Measurements from ENCODE around the gene ADGRG6. TPM values are rescaled to one million over a fixed set of nuclear protein-coding genes. Genes with fewer than 3 reads are reported as not detected.

Gene ADGRG6
- total and polyA plus RNA-seq, 3 donors from 2014 or later = 5.1 to 10.6 (median 7.2) TPM

DNA sequence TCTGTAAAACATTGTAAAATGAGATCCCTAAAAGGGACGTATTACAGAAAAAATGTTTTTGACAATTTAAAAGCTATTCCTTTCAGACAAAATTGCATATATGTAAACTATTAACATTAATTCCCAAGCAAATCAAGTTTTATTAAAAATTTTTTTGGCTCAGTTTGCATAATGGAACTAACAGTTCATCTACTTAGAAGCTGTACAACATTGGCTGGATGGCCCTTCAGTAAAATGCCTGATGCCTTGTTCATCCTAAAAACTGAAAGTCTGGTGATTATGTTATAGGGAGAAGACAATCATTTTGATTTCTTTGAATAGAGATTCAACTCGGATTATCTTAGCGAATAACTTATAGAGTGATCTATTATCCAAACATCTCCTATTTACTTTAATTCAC is 52.8 kb downstream of the ADGRG6 start:
- H3K27ac ChIP-seq = no peak overlapping the region
- H3K4me3 ChIP-seq = no peak overlapping the region
- WGBS, 2 donors = 90 to 95% methylated on average over 3 of the region's 3 CpGs
- H3K27me3 ChIP-seq = no peaks in the 10 kb centered on the region
- TF ChIP-seq, protein P1, sequence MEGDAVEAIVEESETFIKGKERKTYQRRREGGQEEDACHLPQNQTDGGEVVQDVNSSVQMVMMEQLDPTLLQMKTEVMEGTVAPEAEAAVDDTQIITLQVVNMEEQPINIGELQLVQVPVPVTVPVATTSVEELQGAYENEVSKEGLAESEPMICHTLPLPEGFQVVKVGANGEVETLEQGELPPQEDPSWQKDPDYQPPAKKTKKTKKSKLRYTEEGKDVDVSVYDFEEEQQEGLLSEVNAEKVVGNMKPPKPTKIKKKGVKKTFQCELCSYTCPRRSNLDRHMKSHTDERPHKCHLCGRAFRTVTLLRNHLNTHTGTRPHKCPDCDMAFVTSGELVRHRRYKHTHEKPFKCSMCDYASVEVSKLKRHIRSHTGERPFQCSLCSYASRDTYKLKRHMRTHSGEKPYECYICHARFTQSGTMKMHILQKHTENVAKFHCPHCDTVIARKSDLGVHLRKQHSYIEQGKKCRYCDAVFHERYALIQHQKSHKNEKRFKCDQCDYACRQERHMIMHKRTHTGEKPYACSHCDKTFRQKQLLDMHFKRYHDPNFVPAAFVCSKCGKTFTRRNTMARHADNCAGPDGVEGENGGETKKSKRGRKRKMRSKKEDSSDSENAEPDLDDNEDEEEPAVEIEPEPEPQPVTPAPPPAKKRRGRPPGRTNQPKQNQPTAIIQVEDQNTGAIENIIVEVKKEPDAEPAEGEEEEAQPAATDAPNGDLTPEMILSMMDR (IDR thresholded peaks at IDR 0.05) = no peak
- TF ChIP-seq POLR2A (IDR thresholded peaks at IDR 0.05) = no peak
- intact Hi-C loops (cut with DNase I; ENCODE audit: low total_unique reads) = no loop called here
- no peaks in the 10 kb centered on the region for H3K9me3 ChIP-seq
- H3K4me1 ChIP-seq = no peaks in the 10 kb centered on the region
- H3K36me3 ChIP-seq (ENCODE audit: low read depth, missing control alignments) = no peaks in the 10 kb centered on the region
- no peak for DNase-seq

DNA sequence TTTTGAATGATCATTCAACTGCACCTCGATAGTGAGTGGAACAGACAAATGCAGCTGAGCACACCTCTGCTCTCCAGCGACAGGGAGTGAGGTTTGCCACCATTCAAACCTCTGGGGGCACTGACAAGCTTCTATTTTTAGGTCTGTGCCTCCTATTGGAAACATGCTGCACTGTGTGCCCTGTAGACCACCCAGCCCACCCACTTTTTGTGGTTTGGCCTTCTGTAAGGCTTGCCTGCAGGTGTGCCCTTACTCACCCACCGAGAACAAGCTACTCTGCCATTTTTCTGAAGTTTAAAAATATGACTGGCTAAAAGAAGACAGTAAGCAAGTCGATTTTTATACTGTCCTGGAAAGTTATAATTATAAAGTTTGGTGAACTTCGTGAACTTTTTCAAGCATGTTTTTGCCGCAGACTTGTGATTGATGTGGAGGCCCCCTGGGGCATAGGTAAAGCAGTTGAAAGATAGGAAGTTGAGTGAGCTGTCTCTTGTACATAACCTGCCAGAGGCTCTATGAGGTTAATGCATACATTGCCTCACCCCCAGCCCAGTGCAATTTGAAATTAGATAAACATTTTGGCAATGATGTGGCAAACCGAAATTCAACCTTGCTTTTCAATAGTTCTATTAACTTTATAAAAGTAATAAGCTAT is 53.8 kb downstream of the ADGRG6 start:
- intact Hi-C loops (cut with DNase I; ENCODE audit: low total_unique reads) = no loop called here
- no peaks in the 10 kb centered on the region for H3K4me1 ChIP-seq

DNA sequence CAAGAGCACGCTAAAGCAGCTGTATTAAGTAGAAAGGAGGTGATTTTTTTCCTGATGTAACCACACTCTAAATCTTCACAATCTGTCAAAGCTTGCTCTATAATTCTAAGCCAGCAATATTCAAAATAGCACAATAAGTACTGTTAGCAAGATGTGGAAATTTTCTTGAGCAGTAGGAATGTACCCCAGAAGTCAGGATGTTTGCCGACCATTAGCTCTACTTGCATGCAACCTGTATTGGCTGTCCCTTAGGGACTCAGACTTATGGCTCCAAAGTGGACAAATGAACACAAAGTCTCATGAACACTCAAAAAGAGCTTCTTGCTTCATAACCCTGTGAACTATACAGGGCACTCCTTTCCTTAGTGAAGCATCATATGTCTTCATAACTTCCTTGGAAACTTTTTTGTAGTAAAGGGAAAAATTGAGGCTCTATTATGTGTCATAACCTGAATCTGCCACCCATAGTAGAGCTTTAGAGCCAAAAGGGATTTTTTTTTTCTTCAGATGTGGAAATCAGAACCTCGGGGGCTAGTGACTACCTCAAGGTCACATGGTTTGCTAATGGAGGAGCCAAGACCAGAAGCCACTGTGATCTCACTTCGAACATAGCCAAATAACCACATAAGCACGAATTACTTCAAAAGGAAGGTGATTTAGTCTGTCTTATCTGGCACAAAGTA is 54.5 kb downstream of the ADGRG6 start:
- no peaks in the 10 kb centered on the region for H3K36me3 ChIP-seq (ENCODE audit: low read depth, missing control alignments)
- TF ChIP-seq, protein P1 (IDR thresholded peaks at IDR 0.05) = no peak
- TF ChIP-seq POLR2A (IDR thresholded peaks at IDR 0.05) = no peak
- 62 to 75% methylated on average over 5 of the region's 5 CpGs for WGBS, 2 donors
- H3K4me3 ChIP-seq = no peak overlapping the region
- no peaks in the 10 kb centered on the region for H3K27me3 ChIP-seq
- intact Hi-C loops (cut with DNase I; ENCODE audit: low total_unique reads) = no loop called here
- H3K27ac ChIP-seq = no peak overlapping the region
- no peak for DNase-seq
- H3K4me1 ChIP-seq = no peaks in the 10 kb centered on the region
- H3K9me3 ChIP-seq = no peaks in the 10 kb centered on the region

More for the DNA sequence above, 53.8 kb downstream of the ADGRG6 start:
- no peak for TF ChIP-seq POLR2A (IDR thresholded peaks at IDR 0.05)
- TF ChIP-seq, protein P1 (IDR thresholded peaks at IDR 0.05) = no peak
- Histone ChIP-seq H3K4me3 (no peak overlapping the region), H3K27me3 (no peaks in the 10 kb centered on the region), H3K9me3 (no peaks in the 10 kb centered on the region), H3K27ac (no peak overlapping the region), H3K36me3 (ENCODE audit: low read depth, missing control alignments) (no peaks in the 10 kb centered on the region)
- DNase-seq = no peak
- WGBS, 2 donors = 78 to 82% methylated on average over 7 of the region's 7 CpGs

DNA sequence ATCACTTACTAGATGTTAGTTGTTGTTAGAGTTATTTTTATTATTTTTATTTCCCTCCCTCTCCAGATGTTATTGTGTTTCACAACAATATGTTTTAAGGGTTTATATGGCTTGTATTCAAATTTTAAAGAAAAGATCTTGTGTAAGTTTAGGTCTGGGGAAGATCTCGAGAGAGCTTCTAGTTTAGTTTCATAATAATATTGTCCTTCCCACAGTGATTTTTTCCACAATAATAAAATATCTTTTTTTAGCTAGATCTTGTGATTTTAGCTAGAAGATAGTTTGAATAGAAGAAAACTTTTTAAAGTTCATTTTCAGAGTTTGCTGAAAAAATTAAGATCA is 55.0 kb downstream of the ADGRG6 start:
- Histone ChIP-seq H3K27ac (no peak overlapping the region), H3K9me3 (no peaks in the 10 kb centered on the region), H3K4me3 (no peak overlapping the region), H3K4me1 (no peaks in the 10 kb centered on the region), H3K36me3 (ENCODE audit: low read depth, missing control alignments) (no peaks in the 10 kb centered on the region), H3K27me3 (no peaks in the 10 kb centered on the region)
- WGBS, 2 donors = 69 to 87% methylated on average over 1 of the region's 1 CpG
- intact Hi-C loops (cut with DNase I; ENCODE audit: low total_unique reads) = no loop called here
- no peak for DNase-seq
- TF ChIP-seq POLR2A (IDR thresholded peaks at IDR 0.05) = no peak
- TF ChIP-seq, protein P1 (IDR thresholded peaks at IDR 0.05) = no peak

DNA sequence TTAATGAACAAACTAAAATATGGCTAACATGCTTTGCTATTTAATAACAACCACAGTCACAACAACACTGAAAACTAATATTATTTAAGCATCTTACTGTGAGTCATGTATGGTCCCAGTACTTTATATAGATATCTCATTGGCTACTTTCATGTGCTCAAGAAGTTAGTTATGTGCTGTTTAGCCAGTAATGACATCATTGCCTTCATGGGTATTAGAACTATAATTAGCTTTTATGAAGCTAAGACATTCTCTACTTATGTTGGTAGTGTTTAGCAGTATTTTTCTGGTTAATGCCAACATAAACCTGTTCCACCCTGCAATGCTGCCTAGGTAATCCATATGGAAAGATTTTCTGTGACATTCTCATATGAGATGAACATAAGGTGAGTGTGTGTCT is 56.1 kb downstream of the ADGRG6 start:
- no peaks in the 10 kb centered on the region for H3K4me1 ChIP-seq
- intact Hi-C loops (cut with DNase I; ENCODE audit: low total_unique reads) = no loop called here
- no peak for DNase-seq
- H3K27ac ChIP-seq = no peak overlapping the region
- no peaks in the 10 kb centered on the region for H3K36me3 ChIP-seq (ENCODE audit: low read depth, missing control alignments)
- no peaks in the 10 kb centered on the region for H3K9me3 ChIP-seq
- TF ChIP-seq, protein P1 (IDR thresholded peaks at IDR 0.05) = no peak
- no peak for TF ChIP-seq POLR2A (IDR thresholded peaks at IDR 0.05)
- no peak overlapping the region for H3K4me3 ChIP-seq
- no peaks in the 10 kb centered on the region for H3K27me3 ChIP-seq
